ENCODE data around the gene PDGFRB. TPM values are rescaled to one million over a fixed set of nuclear protein-coding genes. Genes with fewer than 3 reads are reported as not detected.

Gene PDGFRB
- total RNA-seq, result 201 TPM
- long read RNA-seq, full-length matches to known transcripts, result 2 of 253 reads
- long read RNA-seq, partial matches to known transcripts, result 58 of 253 reads
- long read RNA-seq, other reads (novel, unspliced or antisense), result 193 of 253 reads

GRCh38 chr5:150155258-150156026 lies at the start of gene PDGFRB:
TSS of gene PDGFRB (minus strand) at chr5:150155845. CDS start at chr5:150137047, 18,798 bp downstream.
- DNase-seq (ENCODE audit: low spot score), result peak; percentile 93

GRCh38 chr5:150204590-150204960 lies 48.9 kb upstream of the PDGFRB start:
- DNase-seq (ENCODE audit: low spot score), result no peak

- DNase-seq (ENCODE audit: low spot score), result no peak
Observed at GRCh38 chr5:150203832-150204589, 48.4 kb upstream of the PDGFRB start.

- DNase-seq (ENCODE audit: low spot score), result no peak
Observed at GRCh38 chr5:150202501-150202900, 46.9 kb upstream of the PDGFRB start.

GRCh38 chr5:150197476-150197875 lies 41.8 kb upstream of the PDGFRB start:
- DNase-seq (ENCODE audit: low spot score), result no peak

- DNase-seq (ENCODE audit: low spot score), result no peak
Observed at GRCh38 chr5:150196986-150197385, 41.3 kb upstream of the PDGFRB start.

- DNase-seq (ENCODE audit: low spot score), result no peak
Observed at GRCh38 chr5:150196514-150196913, 40.9 kb upstream of the PDGFRB start.

GRCh38 chr5:150195736-150196485 lies 40.3 kb upstream of the PDGFRB start:
- DNase-seq (ENCODE audit: low spot score), result no peak

GRCh38 chr5:150192462-150192861 lies 36.8 kb upstream of the PDGFRB start:
- DNase-seq (ENCODE audit: low spot score), result no peak

- DNase-seq (ENCODE audit: low spot score), result no peak
Observed at GRCh38 chr5:150190987-150191386, 35.3 kb upstream of the PDGFRB start.

- no peak for DNase-seq (ENCODE audit: low spot score)
Observed at GRCh38 chr5:150190503-150190979, 34.9 kb upstream of the PDGFRB start.

- DNase-seq (ENCODE audit: low spot score), result no peak
Observed at GRCh38 chr5:150189728-150190502, 34.3 kb upstream of the PDGFRB start, which contains the start of gene SLC6A7. TSS of gene SLC6A7 (plus strand) at chr5:150190062. CDS start at chr5:150190328, 266 bp downstream.

GRCh38 chr5:150189326-150189725 lies 33.7 kb upstream of the PDGFRB start:
- DNase-seq (ENCODE audit: low spot score), result no peak

GRCh38 chr5:150188146-150188842 lies 32.6 kb upstream of the PDGFRB start:
- DNase-seq (ENCODE audit: low spot score), result no peak

- no peak for DNase-seq (ENCODE audit: low spot score)
Observed at GRCh38 chr5:150186897-150187296, 31.3 kb upstream of the PDGFRB start.

- no peak for DNase-seq (ENCODE audit: low spot score)
Observed at GRCh38 chr5:150186137-150186536, 30.5 kb upstream of the PDGFRB start.

GRCh38 chr5:150184990-150185912 lies 29.6 kb upstream of the PDGFRB start:
- DNase-seq (ENCODE audit: low spot score), result no peak

GRCh38 chr5:150184006-150184405 lies 28.4 kb upstream of the PDGFRB start:
- no peak for DNase-seq (ENCODE audit: low spot score)

GRCh38 chr5:150183436-150183835 lies 27.8 kb upstream of the PDGFRB start:
- DNase-seq (ENCODE audit: low spot score), result no peak

Data from mesenteric fat pad (tissue), 1 donor.